Muscle of arm (tissue), 12 donors: Measurements from ENCODE around the gene EDA. TPM values are rescaled to one million over a fixed set of nuclear protein-coding genes. Genes with fewer than 3 reads are reported as not detected.
A peak's percentile ranks its signal among the peaks of the same experiment; 100 is the strongest.
"Not testable (repeated sequence)": the region's sequence is repeated elsewhere in the genome, so short reads cannot be mapped to it uniquely, and the experiment has no call there.

Experiments
- DNase-seq: peaks from one replicate; pipeline ENCODE4 v3.0.0-alpha.2; 2013
- polyA plus RNA-seq, 12 donors: library from polyadenylated mRNA; unstranded; fragments of 120-200 nt; gene quantifications; one replicate each; pipeline ENCODE4 v1.2.1, GENCODE V29; 2013; ENCODE audit not compliant: insufficient read length in 12 of 12

Gene EDA
- polyA plus RNA-seq, 12 donors, result 17.1 to 29.8 (median 23.5) TPM; not detected in 1

DNA sequence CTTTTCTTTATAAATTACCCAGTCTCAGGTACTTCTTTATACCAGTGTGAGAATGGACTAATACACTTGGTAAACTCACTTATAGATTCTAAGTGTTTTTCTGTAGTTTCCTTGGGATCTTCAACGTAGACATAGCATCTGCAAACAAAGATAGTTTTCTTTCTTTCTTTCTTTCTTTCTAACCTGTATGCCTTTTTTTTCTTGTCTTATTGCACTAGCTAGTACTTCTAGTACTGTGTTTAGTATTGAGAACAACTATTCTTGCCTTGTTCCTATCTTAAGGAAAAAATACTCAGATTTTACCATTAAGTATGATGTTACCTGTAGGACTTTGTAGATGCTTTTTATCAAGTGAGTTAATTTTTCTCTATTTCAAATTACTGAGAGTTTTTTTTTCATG lies 102.2 kb downstream of the EDA start:
- no peak for DNase-seq

DNA sequence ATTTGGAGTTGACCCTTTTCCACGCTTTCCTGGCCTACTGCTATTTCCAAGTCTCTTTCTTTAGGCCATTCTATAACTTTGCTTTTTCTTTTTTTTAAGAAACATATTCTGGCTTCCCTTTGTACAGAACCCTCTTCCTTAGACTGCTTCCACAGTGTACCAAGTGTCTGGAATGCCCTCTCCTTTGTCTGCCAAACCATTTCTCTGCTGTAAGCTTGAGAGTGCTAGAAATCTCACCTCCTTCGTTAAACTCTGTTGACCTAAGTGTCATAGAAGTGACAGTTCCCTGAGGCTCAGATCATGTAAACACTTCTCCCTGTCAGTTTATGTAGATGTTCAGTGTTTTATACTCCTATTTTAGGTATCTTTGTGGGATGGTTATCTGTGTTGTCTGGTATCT lies 108.4 kb downstream of the EDA start:
- no peak for DNase-seq

DNA sequence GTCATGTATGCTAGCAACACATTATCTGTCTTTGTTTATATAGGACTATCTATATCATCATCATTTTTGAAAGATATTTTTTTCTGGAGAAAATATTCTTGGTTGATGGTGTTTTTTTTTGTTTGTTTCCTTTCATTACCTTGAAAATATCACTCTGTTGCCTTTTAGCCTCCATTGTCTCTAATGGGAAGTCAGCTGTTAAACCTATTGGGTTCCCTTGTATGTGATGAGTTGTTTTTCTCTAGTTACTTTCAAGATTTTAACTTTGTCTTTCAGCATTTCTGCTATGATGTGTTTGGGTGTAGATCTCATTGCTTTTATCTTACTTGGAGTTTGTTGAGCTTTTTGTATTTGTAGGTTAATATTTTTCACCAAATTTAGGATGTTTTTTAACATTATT lies 124.4 kb downstream of the EDA start:
- DNase-seq, result no peak

DNA sequence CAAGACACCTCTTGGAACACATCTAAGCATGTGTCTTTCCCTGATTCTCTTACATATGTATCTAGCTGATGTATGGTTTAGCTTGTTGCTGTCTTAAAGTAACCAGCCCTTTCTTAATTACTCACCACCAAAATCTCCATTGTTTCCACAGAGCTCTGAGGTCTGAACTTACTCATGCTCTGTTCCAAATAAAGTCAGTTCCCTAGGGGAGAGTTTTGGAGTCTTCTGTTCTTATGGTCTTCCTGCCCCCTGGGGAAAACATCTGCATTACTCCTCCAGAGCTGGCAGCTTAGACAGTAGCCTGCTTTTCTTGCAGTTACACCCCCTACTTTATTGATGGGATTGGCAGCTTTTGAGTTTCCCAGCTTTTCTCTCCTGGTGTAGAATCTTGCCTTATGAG lies 125.8 kb downstream of the EDA start:
- DNase-seq, result no peak

DNA sequence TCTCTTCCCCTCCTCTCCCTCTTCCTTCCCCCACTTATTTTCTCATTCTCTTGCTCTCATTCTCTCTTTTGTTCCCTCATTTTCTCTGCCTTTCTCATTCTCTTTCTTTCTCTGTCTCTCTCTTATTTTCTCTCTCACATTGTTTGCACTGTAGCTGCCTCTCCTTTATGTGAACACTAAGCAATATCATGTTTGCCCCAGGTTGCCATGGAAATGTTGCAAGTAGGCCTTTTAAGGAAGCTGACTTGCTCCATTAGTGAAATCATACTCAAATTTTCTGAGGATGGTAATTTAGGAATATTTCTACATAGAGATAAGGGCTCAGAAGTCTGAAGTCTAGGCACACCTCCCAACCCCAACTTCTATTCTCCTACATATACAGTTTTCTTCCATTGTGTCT lies 130.1 kb downstream of the EDA start:
- DNase-seq, result no peak

DNA sequence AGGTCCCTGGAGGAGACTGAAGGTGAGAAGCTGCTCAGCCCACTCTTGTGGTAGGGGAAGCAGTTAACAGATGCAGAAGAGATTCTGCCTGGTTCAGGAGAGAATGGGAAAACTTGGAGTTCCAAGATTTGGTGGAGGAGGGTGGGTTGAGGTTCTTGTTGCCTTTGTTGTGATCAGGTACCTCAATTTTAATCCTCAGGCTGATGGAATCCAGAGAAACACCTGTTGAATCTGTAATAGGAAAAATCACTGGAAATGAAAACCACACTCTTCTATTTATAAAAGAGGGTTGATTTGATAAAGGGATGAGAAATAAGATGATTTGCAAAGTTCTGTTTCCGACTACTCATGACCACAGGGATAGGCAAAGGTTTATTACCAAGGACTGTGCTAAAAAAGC lies 132.1 kb downstream of the EDA start:
- no peak for DNase-seq

DNA sequence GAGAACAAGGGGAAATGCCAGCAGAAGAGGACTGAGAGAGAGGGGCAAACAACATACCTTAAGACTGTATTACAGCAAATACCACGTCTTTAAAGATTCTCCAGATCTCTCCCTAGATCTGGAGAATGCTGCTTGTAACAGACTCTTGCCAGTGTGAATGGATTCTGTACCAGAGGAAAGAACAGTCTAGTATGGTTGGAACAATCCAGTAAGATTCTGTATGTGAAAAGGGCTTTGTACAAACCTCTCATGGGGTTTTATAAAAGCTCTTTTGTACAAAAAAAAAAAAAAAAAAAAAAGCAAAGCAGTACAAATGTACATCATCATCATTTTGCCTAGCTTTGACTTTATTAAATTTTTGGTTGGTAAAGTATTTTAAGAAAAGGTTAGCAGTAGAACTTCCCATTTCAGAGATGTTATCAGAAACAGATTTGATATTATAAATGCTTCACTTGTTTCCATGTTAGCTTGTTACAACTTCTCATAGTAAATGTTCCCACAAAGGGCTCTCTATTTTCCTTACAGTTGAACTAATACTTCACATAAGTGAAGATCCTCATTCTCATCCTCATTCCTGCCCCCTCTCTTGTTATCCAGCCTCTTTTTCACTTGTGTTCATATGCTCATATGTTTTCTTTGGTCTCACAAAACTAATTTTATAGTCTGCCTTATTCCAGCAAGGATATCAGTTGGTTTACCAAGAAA lies 144.2 kb downstream of the EDA start:
- DNase-seq, result no peak

DNA sequence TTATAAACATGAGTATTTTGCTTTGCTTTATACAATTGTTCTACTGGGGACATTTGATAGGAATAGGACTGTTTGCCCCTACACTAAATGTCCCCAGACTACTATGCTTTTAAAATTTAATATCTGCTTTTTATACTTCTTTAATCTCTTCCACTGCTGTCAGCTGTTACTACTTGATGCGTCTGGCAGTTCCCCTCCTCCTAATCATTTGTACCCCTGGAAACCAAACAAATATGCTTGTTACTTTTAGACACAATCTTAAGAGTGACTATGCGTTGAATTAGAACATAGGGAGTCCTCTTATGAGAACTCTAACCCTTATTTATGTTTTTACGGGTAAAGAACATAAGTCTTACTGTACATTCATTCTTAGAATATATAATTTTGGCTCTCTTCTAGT lies 145.7 kb downstream of the EDA start:
- DNase-seq, result no peak

DNA sequence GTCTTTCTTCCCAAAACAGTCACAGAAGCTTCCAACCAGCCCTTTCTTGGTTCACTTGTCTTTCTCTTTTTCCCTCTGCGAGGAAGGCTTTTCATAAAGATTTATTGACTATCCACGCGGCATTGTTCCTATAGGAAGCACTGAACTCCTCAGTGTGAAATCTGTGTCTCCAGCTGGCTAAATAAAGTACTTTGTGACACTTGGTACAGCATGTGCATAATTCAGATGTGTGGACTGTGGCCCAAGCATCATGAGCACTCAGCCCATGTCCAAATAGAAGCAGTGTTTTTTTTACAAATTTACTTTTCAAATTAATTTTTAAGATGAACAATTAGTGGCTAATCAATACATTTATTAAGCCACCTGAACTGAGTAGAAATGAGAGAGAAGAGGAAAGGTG lies 146.4 kb downstream of the EDA start:
- DNase-seq, result no peak

DNA sequence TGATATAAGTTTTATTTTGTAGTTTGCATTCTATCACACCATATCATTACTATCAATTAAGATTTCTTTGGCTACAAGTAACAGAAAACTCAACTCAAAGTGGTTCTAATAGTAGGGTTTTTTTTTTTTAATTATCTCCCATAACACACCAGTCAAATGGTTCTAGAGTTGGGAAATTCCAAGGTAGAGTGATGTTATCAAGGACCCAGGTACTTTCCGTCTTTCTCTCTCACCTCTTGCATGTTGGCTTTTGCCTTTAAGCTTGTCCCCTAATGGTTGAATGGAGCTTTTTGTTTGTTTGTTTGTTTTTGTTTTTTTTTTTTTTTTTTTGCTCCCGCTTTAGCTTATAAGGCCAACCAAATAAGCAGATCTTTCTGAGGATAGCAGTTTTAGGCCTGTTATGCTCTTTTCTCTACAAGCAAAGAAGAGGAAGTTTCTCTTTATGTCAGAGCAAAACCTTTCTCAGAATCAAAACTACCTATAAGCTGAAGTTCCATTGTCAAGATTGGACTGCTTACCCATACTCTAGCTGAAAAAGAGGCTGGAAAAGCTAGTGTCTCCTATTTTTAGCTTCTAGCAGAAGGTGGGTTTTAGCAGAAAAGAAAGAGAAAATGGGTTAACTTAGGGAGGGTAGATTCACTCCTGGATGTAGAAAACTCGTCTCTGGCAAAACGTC lies 177.5 kb downstream of the EDA start:
- no peak for DNase-seq

DNA sequence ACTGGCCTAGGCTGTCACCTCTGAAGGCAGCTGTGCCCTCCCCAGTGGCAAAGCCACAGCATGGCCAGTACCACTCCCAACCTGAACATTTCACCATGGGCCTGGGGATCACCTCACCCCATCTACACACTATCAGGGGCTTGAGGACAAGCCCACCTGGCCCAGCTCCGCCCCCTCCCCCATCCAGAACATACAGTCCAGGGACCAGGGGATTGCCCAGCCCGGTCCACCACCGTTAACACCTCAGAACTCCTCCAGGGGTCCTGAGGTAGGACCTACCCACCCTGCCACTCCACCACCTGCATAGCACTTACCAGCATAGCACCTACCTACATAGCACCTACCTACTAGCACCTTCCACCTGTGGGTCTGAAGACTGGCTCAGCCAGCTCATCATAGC lies 179.8 kb downstream of the EDA start:
- DNase-seq, result no peak

DNA sequence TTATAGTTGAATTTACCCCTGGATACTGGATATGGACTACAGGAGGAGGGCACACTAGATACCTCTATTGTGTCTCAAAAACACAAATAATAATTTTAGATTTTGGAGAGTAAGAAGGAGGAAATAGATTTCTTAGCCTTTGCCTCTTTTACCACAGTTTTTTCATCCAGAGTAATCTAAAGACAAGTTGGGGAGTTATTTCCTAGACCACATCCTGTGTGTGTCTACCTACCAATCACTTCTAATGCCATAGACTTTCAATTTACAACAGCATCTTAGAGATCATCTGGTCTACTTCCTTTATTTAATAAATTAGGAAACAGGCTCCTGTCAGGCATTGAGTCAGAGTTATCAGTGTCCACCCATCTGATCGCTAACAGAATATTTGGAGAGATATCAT lies 191.5 kb downstream of the EDA start:
- DNase-seq, result no peak

DNA sequence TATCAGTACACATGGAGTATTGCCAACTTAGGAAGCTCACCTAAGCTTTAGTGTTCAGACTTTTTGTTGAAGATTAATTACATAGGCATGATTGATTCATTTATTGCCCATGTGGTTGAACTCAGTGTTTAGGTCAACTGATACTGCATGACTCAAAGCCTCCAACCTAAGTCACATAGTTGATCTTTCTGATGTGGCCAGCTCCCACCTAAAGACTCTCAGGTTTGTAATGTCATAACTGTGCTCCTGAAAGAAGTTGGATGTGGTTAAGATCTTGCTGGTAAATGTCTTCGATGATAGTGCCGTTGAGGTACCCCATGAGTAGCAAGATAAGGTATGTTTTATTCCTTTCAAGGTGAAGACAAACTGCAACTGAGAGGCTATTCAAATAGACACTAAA lies 192.5 kb downstream of the EDA start:
- DNase-seq, result no peak

DNA sequence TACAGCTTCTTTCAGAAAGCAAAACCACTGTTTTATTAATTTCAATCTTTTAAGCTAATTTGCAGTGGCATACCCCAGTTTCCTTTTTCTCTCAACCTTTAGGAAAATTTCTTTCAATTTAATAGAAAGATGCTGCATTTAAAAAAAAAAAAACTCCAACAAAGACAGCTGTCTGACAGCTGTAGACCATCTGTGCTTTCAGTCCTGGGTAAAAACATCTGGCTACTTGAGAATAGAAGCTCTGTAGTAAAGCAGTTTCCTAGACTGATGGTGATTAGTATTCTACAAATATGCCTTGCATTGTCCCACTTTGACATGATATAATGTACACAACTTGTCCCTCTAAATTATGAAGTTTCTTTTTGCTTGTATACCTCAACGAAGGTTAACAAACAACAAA lies 197.8 kb downstream of the EDA start:
- DNase-seq, result peak; percentile 21

DNA sequence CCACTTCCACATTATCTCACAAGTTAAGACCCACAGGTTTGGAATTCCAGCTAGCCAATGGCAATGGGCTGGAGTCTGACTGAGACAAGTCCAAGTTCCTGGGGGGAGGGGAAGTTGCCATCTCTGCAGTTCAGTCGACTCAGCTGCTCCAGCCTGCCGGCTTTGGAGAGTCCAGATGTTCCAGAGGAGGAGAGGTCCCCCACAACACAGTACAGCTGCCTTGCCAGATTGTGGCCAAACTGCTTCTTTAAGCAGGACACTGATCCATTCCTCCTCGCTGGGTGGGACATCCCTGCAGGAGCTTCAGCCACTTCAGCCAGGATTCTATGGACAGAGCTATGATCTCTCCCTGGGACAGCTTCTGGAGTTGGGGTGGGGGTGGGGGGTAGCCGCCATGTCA lies 199.2 kb downstream of the EDA start:
- DNase-seq, result no peak

DNA sequence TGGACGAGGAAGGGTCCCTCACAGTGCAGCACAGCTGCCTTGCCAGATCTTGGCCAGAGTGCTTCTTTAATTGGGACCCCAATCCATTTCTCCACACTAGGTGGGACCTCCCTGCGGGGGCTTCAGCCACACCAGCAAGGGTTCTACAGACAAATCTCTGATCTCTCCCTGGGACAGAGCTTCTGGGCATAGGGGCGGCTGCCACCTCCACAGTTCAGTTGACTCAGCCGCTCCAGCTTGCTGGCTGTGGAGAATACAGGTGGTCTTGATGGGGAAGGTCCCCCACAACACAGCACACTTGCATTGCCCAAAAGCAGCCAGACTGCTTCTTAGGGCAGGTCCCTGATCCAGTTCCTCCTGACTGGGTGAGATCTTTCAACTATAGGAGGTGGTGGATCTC lies 199.6 kb downstream of the EDA start:
- DNase-seq, result no peak

DNA sequence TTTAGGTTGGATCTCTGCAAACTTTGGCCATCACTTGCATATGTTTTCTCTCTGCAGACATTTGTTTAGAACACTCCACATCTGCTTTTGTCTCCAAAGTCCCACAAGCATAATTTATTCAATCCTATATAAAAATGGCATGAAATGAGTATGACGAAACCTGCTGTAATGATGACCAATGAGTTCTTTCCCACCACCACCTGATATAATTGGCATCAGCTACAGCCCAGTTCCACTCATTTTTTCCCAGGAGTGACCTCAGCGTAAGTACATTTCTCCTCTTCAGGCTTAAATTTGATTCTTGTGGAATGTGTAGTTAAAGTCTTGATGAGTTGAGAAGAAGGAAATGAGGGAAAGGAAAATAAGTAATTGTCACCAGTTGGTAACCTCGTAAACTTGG lies 228.7 kb downstream of the EDA start:
- peak; percentile 74 for DNase-seq

DNA sequence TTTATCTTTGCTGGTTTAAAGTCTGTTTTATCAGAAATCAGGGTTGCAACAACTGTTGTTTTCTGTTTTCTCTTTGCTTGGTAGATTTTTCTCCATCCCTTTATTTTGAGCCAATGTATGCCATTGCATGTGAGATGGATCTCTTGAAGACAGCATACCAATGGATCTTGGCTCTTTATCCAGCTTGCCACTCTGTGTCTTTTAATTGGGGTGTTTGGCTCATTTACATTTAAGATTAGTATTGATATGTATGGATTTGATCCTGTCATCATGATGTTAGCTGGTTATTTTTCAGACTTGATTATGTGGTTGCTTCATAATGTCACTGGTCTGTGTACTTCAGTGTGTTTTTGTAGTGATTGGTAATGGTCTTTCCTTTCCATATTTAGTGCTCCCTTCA lies 244.1 kb downstream of the EDA start:
- DNase-seq, result not testable (repeated sequence)

DNA sequence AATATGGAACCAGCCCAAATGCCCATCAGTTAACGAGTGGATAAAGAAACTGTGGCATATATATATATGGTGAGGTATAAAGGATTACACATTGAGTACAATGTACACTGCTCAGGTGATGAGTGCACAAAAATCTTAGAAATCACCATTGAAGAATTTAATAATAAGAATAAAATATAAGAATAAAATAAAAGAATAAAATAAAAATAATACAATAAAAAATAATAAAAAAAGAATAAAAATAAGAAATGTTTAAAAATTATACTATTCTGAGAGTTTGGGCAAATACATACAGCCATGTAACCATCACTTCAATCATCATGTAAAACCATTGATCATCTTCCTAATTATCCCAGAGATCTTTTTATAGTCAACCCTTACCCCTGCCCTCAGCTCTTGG lies 260.3 kb downstream of the EDA start:
- no peak for DNase-seq

DNA sequence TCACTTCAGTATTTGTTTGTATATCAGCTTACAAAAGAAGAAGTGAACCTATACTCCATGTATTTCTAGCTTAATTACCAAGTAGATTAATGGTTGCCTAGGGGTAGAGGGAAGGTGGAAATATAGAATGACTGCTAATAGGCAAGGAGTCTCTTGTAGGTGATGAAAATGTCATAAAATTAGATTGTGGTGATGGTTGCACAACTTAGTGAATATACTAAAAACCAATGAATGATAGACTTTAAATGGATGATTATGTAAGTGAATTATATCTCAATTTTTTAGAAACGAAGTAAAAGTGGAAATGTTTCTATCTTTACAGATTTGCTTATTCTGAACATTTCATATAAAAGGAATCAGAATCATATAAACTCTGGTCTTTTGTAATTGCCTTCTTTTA lies 268.3 kb downstream of the EDA start:
- DNase-seq, result no peak

DNA sequence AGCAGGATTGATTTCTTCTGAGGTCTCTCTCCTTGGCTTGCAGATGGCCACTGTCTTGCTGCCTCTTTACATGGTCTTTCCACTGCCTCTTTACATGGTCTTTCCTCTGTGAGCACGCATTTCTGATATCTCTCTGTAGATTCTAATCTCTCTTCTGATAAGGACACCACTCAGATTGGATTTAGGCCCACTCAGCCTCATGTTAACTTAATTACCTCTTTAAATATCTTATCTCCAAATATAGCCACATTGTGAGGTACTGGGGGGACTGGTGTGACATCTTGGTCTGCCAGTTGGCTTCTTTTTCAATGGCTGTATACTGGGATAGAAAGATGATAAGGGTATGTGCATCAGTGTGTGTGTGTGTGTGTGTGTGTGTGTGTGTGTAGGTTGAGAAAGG lies 280.1 kb downstream of the EDA start:
- no peak for DNase-seq

DNA sequence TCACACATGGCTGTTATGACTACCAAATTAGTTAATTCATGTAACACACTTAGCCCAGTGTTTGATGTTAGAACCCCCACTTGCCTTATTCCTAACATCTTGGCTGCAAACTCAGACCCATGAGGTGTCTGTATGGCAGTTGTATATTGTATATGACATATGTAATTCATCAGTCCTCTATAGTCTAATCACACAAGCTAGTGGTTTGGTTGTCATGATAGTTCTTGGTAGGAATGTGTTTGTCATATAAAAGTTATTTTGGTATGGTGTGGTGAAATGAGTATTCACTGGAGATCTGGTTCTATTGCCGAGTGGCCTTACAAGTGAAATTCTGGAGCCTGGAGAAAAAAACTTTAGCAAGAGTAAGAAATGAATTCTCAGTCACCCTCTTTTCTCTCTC lies 284.6 kb downstream of the EDA start:
- no peak for DNase-seq

DNA sequence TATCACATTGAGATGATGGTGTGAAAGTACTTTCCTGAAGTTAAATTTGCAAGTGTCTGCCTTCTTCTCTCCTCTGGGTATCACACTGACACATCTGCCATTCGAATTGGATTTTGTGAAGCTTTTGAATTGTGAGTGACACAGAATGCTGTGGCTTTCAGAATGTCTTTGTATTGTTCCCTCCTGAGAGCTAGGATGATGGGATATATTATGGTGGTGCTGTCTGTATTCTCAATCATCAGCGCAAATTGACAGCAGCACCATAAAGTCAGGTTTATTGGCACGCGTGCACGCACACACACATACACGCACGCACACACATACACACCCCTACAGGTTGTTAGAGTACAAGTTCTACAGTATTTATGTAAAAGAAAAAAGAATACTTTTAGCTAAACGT lies 290.5 kb downstream of the EDA start:
- no peak for DNase-seq

DNA sequence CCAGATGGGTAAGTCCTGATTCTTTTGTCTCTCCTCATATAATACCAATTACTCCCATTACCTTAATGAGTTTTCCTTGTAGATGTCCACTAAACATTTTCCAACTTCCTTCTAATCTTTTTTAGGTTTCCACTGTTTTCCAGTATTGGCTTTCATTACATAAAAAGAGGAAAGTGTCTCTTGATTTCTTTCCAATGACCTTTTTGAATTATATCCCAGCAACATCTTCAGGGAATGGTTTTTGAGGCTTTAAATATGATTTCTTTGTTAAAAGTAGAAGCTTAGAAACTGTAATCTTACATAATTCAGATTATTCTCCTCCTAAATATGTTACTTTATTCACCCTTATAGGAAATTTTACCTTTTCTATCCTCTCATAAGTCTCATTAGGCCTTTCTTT lies 298.9 kb downstream of the EDA start:
- DNase-seq, result peak; percentile 15
